HG03045 (cell line): ENCODE data around the gene PLAAT3.
"Not testable (repeated sequence)": the region's sequence is repeated elsewhere in the genome, so short reads cannot be mapped to it uniquely, and the experiment has no call there.

ENCODE experiments used
- ATAC-seq: cut with Tn5 transposase; IDR thresholded peaks from one replicate; pipeline ENCODE4 v1.9.1; 2021; ENCODE audit warnings: mild to moderate bottlenecking, moderate library complexity; ENCODE audit not compliant: unreplicated experiment

PLAAT3 gene

GRCh38 chr11:63609971-63610580 is 4.2 kb downstream of the PLAAT3 start:
- no peak for ATAC-seq

- no peak for ATAC-seq
Measured at GRCh38 chr11:63609536-63609935, 4.7 kb downstream of the PLAAT3 start.

- ATAC-seq, result no peak
Measured at GRCh38 chr11:63608353-63609345, 5.6 kb downstream of the PLAAT3 start.

DNA sequence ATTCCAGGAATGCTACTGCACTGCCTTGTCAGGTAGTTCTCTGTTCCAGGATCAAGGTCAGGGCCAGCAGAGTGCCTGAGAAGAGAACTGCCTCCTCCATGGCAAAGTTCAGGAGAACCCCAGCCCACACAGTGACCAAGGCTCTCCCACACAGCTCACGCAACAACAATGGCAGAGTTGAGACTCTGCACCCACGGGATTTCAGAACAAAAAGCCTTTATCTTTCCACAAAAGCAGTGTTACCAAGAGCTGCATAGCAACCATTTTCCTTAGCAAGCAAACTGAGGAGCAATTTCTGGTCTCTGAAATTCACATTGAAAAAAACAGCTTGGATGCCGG is 11.1 kb downstream of the PLAAT3 start:
- no peak for ATAC-seq

DNA sequence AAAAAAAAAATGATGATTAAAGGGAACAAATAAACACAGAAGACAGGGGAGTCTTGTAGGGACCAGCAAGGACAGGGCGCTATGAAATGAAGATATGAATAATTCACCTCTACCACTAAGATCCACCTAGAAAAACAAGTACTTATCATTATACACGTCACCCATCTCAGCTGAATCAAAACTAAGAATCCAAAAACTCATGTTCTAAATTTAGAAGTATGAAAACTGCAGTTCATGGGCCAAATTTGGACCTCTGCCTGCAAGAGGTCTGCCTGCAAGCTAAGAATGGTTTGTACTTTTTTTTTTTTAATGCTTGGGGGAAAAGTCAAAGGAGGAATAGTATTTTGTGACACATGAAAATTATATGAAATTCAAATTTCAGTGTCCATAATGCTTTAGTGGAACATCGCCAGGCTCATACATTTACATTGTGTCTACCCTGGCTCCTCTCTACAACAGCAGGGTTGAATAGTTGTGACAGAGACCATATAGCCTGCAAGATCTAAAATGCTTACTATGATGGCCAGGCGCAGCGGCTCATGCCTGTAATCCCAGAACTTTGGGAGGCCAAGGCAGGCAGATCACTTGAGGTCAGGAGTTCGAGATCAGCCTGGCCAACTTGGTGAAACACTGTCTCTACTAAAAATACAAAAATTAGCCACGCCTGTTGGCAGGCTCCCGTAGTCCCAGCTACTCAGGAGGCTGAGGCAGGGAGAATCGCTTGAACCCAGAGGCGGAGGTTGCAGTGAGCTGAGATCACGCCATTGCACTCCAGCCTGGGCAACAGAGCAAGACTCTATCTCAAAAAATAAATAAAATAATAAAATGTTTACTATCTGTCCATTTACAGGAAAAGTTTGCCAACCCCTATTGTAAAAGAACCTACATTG is 11.7 kb downstream of the PLAAT3 start:
- ATAC-seq, result not testable (repeated sequence)

- no peak for ATAC-seq
Measured at GRCh38 chr11:63599211-63600122, 14.8 kb downstream of the PLAAT3 start.

GRCh38 chr11:63598556-63598955 is 15.7 kb downstream of the PLAAT3 start:
- ATAC-seq, result no peak

DNA sequence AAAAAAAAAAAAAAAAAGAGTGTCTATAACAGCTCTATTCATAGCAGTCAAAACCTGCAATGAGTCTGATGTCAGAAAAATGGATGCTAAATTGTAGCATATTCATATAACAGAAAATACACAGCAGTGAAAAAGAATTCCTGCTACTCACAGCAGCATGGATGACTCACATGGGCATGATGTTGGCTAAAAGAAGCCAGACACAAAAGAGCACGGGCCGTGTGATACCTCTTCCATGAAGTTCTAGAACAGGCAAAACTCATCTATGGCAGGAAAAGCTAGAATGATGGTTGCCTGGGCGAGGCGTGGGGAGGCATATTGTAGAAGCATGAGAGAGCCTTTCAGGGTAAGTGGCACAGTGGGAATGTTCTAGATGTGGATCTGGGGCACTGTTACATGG is 18.9 kb downstream of the PLAAT3 start:
- no peak for ATAC-seq

GRCh38 chr11:63592975-63593395 is 21.2 kb downstream of the PLAAT3 start:
- ATAC-seq, result no peak

GRCh38 chr11:63590024-63590788 is 24.0 kb downstream of the PLAAT3 start:
- no peak for ATAC-seq

DNA sequence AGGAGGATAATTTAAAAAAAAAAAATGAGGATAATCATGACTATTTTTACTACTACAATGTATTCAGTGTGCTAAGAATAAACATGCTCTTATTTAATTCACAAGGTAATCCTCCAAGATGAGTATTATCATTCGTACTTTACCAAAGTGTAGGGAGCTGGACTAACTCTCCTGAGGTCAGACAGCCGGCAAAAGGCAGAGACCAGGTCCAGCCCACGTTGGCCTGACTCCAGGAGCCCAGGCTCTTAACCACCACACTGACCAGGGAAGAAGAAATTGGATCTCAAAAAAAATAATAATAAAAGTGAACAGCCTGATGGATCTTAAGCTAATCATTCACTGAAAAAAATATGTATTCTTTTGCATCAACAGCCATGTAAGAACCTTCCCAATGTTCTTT is 25.2 kb downstream of the PLAAT3 start:
- ATAC-seq, result no peak

GRCh38 chr11:63586451-63587166 is 27.6 kb downstream of the PLAAT3 start:
- ATAC-seq, result no peak

DNA sequence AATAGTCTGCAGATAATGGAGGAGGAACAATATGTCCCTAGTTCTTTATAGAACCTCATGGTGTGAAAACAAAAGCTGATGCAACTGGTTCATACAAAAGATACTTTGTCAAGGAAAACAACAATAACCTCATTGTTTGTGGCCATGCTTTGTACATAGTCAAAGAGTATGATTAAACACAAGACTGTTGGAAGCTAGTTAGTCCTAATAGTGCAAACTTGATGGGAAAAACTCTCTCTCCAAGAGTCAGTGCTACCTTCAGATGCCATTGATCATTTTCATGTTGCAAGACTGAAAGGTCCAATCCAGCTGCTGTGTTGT is 30.9 kb downstream of the PLAAT3 start:
- no peak for ATAC-seq

DNA sequence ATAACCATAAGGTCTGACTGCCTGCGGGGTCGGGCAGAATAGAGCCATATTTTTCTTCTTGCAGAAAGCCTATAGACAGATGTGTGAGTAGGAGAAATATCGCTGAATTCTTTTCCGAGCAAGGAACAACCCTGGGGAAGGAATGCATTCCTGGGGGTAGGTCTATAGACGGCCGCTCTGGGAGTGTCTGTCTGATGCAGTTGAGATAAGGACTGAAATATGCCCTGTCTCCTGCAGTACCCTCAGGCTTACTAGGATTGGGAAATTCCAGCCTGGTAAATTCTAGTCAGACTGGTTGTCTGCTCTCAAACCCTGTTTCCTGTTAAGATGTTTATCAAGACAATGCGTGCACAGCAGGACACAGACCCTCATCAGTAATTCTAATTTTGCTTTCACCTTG is 33.0 kb downstream of the PLAAT3 start:
- not testable (repeated sequence) for ATAC-seq

GRCh38 chr11:63578882-63579281 is 35.4 kb downstream of the PLAAT3 start:
- ATAC-seq, result not testable (repeated sequence)

DNA sequence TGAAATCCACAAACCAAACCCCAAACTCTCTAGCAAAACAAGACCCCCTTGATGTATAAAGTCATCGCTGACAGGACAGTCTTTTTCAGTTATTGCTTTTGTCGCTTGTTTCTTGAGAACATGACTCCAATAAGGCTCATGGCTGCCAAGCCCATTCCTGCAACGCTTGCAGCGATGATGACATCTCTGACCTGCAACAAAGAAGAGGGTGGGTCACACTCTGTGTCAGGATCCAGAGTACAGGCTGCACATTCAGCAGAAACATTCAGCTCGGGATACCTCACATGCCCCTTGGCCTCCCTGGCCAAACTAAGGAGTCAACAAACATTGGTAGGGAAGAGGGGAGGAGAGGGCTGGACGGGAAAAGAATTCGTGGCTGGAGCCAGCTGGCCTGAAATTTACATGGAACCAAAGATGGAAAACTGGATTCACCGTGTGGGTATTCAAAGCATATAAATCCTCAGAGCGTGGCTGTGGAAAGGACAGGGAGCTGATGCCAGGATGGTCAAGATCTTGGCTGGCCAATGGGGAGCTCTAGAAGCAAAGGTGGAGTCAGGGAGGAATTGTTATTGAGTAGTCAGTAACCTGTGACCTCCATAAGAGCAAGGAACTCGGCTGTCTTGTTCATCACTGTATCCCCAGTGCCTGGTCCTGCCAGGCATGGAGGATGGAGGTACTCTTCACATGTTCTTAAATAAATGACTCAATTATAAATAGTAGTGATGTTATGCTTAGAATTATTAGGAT is 39.2 kb downstream of the PLAAT3 start:
- ATAC-seq, result no peak

DNA sequence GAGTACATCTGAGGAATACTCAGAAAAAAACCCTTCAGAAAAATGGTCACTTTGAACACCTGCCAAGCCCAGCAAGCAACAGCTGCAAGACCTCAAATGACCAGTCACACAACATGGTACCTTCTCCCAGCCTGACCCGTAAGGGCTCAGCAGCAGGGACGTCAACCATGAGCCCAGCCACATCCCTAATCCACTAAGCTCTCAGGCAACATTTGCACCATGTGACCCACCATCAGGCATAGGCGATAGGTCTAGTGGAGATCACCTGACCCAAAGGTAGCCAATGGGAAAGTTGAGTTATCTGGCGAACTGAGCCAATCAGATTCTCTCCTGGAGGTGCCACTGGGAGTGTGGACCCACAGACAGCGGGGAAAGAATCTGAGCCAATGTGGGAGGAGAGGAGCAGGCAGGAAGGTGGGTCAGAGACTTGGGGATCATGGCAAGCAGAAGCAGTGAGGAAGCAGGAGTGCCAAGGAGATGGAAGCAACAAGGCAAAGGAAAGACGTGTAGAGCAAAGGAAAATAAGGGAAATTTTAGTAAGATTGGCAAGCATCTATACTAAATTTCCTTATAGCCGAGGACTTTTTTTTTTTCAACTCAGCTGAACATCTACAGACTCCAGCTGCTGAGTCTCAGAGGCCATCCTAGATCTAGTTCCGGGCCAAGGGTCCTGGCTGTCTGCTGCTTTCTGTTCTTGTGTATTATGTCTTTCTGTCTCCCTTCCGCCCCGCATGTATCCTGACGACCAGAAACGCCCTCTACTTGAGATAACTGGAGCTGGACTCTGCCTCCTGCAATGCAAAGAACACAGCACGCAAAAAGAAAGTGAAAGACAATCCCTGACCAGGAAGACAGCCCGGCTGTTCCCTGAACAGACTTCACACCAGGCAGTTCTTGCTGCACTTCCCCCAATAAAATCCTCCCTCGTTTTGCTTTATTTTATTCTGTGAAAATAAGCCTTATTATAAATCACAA is 40.1 kb downstream of the PLAAT3 start:
- peak; percentile 52 for ATAC-seq
